ENCODE measurements around the gene NMRAL1.

The NMRAL1 gene

GRCh38 chr16:4425378-4426020 lies 48.9 kb downstream of the NMRAL1 start, which contains the start of gene DNAJA3 (continued):
- TF ChIP-seq, protein P1, sequence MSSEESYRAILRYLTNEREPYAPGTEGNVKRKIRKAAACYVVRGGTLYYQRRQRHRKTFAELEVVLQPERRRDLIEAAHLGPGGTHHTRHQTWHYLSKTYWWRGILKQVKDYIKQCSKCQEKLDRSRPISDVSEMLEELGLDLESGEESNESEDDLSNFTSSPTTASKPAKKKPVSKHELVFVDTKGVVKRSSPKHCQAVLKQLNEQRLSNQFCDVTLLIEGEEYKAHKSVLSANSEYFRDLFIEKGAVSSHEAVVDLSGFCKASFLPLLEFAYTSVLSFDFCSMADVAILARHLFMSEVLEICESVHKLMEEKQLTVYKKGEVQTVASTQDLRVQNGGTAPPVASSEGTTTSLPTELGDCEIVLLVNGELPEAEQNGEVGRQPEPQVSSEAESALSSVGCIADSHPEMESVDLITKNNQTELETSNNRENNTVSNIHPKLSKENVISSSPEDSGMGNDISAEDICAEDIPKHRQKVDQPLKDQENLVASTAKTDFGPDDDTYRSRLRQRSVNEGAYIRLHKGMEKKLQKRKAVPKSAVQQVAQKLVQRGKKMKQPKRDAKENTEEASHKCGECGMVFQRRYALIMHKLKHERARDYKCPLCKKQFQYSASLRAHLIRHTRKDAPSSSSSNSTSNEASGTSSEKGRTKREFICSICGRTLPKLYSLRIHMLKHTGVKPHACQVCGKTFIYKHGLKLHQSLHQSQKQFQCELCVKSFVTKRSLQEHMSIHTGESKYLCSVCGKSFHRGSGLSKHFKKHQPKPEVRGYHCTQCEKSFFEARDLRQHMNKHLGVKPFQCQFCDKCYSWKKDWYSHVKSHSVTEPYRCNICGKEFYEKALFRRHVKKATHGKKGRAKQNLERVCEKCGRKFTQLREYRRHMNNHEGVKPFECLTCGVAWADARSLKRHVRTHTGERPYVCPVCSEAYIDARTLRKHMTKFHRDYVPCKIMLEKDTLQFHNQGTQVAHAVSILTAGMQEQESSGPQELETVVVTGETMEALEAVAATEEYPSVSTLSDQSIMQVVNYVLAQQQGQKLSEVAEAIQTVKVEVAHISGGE (tag by site-specific recombination; conservative IDR thresholded peaks at IDR 0.05; ENCODE audit: low read depth) = peak; percentile 28; the same call in 1 of the 2 replicates
- peak; percentile 53; the same call in 1 of the 2 replicates for TF ChIP-seq BCL11B (tag by site-specific recombination; IDR thresholded peaks at IDR 0.05; ENCODE audit: low read depth)
- TF ChIP-seq ZBTB21 (tag by site-specific recombination; IDR thresholded peaks at IDR 0.05) = peak; percentile 45; the same call in 1 of the 2 replicates
- TF ChIP-seq ZBTB7A (tag by site-specific recombination; IDR thresholded peaks at IDR 0.05; ENCODE audit: low read depth) = peak; percentile 20; the same call in 1 of the 2 replicates
- TF ChIP-seq, protein P2, sequence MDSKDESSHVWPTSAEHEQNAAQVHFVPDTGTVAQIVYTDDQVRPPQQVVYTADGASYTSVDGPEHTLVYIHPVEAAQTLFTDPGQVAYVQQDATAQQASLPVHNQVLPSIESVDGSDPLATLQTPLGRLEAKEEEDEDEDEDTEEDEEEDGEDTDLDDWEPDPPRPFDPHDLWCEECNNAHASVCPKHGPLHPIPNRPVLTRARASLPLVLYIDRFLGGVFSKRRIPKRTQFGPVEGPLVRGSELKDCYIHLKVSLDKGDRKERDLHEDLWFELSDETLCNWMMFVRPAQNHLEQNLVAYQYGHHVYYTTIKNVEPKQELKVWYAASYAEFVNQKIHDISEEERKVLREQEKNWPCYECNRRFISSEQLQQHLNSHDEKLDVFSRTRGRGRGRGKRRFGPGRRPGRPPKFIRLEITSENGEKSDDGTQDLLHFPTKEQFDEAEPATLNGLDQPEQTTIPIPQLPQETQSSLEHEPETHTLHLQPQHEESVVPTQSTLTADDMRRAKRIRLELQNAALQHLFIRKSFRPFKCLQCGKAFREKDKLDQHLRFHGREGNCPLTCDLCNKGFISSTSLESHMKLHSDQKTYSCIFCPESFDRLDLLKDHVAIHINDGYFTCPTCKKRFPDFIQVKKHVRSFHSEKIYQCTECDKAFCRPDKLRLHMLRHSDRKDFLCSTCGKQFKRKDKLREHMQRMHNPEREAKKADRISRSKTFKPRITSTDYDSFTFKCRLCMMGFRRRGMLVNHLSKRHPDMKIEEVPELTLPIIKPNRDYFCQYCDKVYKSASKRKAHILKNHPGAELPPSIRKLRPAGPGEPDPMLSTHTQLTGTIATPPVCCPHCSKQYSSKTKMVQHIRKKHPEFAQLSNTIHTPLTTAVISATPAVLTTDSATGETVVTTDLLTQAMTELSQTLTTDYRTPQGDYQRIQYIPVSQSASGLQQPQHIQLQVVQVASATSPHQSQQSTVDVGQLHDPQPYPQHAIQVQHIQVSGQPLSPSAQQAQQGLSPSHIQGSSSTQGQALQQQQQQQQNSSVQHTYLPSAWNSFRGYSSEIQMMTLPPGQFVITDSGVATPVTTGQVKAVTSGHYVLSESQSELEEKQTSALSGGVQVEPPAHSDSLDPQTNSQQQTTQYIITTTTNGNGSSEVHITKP (tag by site-specific recombination; IDR thresholded peaks at IDR 0.05) = peak; percentile 91
- TF ChIP-seq ZSCAN23 (tag by site-specific recombination; IDR thresholded peaks at IDR 0.05) = no peak
- peak; percentile 89 for TF ChIP-seq YY2 (tag by site-specific recombination; IDR thresholded peaks at IDR 0.05)
- no peak for TF ChIP-seq ZNF600 (tag by site-specific recombination; IDR thresholded peaks at IDR 0.05)
- TF ChIP-seq PRDM1 (tag by site-specific recombination; IDR thresholded peaks at IDR 0.05) = no peak
- TF ChIP-seq GLI4 (tag by site-specific recombination; IDR thresholded peaks at IDR 0.05) = no peak
- TF ChIP-seq, protein P3, sequence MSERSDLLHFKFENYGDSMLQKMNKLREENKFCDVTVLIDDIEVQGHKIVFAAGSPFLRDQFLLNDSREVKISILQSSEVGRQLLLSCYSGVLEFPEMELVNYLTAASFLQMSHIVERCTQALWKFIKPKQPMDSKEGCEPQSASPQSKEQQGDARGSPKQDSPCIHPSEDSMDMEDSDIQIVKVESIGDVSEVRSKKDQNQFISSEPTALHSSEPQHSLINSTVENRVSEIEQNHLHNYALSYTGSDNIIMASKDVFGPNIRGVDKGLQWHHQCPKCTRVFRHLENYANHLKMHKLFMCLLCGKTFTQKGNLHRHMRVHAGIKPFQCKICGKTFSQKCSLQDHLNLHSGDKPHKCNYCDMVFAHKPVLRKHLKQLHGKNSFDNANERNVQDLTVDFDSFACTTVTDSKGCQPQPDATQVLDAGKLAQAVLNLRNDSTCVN (tag by site-specific recombination; optimal IDR thresholded peaks at IDR 0.05) = peak; percentile 100
- peak; percentile 93; the same call in 1 of the 2 replicates for TF ChIP-seq ZNF610 (tag by site-specific recombination; IDR thresholded peaks at IDR 0.05; ENCODE audit: borderline replicate concordance)
- peak; percentile 94 for TF ChIP-seq ZXDB (tag by site-specific recombination; IDR thresholded peaks at IDR 0.05)
- peak; percentile 99 for TF ChIP-seq ZNF335 (tag by site-specific recombination; conservative IDR thresholded peaks at IDR 0.05)
- TF ChIP-seq, protein P4, sequence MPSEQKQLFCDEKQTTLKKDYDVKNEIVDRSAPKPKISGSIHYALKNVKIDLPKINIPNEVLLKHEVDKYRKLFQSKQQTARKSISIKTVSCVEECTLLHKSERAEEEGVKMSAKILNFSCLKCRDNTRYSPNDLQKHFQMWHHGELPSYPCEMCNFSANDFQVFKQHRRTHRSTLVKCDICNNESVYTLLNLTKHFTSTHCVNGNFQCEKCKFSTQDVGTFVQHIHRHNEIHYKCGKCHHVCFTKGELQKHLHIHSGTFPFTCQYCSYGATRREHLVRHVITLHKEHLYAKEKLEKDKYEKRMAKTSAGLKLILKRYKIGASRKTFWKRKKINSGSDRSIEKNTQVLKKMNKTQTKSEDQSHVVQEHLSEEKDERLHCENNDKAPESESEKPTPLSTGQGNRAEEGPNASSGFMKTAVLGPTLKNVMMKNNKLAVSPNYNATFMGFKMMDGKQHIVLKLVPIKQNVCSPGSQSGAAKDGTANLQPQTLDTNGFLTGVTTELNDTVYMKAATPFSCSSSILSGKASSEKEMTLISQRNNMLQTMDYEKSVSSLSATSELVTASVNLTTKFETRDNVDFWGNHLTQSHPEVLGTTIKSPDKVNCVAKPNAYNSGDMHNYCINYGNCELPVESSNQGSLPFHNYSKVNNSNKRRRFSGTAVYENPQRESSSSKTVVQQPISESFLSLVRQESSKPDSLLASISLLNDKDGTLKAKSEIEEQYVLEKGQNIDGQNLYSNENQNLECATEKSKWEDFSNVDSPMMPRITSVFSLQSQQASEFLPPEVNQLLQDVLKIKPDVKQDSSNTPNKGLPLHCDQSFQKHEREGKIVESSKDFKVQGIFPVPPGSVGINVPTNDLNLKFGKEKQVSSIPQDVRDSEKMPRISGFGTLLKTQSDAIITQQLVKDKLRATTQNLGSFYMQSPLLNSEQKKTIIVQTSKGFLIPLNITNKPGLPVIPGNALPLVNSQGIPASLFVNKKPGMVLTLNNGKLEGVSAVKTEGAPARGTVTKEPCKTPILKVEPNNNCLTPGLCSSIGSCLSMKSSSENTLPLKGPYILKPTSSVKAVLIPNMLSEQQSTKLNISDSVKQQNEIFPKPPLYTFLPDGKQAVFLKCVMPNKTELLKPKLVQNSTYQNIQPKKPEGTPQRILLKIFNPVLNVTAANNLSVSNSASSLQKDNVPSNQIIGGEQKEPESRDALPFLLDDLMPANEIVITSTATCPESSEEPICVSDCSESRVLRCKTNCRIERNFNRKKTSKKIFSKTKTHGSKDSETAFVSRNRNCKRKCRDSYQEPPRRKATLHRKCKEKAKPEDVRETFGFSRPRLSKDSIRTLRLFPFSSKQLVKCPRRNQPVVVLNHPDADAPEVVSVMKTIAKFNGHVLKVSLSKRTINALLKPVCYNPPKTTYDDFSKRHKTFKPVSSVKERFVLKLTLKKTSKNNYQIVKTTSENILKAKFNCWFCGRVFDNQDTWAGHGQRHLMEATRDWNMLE (tag by site-specific recombination; conservative IDR thresholded peaks at IDR 0.05; ENCODE audit: low read depth) = peak; percentile 46; the same call in 1 of the 2 replicates
- no peak for TF ChIP-seq ZNF16 (tag by site-specific recombination; IDR thresholded peaks at IDR 0.05; ENCODE audit: low read depth)
- peak; percentile 50; the same call in 1 of the 2 replicates for TF ChIP-seq ZNF341 (tag by site-specific recombination; IDR thresholded peaks at IDR 0.05; ENCODE audit: low read depth)
- TF ChIP-seq SP3 (tag by site-specific recombination; IDR thresholded peaks at IDR 0.05) = peak; percentile 68
- no peak for TF ChIP-seq BCL11A (tag by site-specific recombination; IDR thresholded peaks at IDR 0.05; ENCODE audit: low read depth)
- peak; percentile 69; the same call in 1 of the 2 replicates for TF ChIP-seq ZBTB1 (tag by site-specific recombination; IDR thresholded peaks at IDR 0.05)
- TF ChIP-seq KLF9 (tag by site-specific recombination; IDR thresholded peaks at IDR 0.05; ENCODE audit: low read depth) = peak; percentile 60; the same call in 1 of the 2 replicates
- TF ChIP-seq, protein P5, sequence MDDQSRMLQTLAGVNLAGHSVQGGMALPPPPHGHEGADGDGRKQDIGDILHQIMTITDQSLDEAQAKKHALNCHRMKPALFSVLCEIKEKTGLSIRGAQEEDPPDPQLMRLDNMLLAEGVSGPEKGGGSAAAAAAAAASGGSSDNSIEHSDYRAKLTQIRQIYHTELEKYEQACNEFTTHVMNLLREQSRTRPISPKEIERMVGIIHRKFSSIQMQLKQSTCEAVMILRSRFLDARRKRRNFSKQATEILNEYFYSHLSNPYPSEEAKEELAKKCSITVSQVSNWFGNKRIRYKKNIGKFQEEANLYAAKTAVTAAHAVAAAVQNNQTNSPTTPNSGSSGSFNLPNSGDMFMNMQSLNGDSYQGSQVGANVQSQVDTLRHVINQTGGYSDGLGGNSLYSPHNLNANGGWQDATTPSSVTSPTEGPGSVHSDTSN (CRISPR knock-in tag; IDR thresholded peaks at IDR 0.05) = peak; percentile 94
- TF ChIP-seq ZNF366 (tag by site-specific recombination; conservative IDR thresholded peaks at IDR 0.05) = no peak

Data from HEK293 (cell line).